Endodermal cell (in vitro differentiated cells): ENCODE measurements around the gene CEP170B. TPM values are rescaled to one million over a fixed set of nuclear protein-coding genes. Genes with fewer than 3 reads are reported as not detected.
A peak's percentile ranks its signal among the peaks of the same experiment; 100 is the strongest.

Experiments used
- DNase-seq: peaks from one replicate; pipeline ENCODE4 v3.0.0-alpha.2; 2017
- H3K27ac ChIP-seq: 2 replicates; pipeline ENCODE4 v1.5.1; 2013; ENCODE audit warnings: mild to moderate bottlenecking, low read depth, low read length, moderate library complexity
- H3K27me3 ChIP-seq: 2 replicates; pipeline ENCODE4 v1.6.1; 2013; ENCODE audit warnings: mild to moderate bottlenecking, low read length, moderate library complexity; ENCODE audit not compliant: insufficient read depth, control insufficient read depth, poor library complexity, severe bottlenecking
- H3K36me3 ChIP-seq: 2 replicates; pipeline ENCODE4 v1.7.0; 2013; ENCODE audit warnings: mild to moderate bottlenecking, low read length, moderate library complexity; ENCODE audit not compliant: control insufficient read depth, insufficient read depth
- H3K4me1 ChIP-seq: one replicate; pipeline ENCODE4 v1.7.0; 2013; ENCODE audit warnings: low read length; ENCODE audit not compliant: control insufficient read depth, insufficient read depth
- H3K4me3 ChIP-seq: 2 replicates; pipeline ENCODE4 v1.5.1; 2013; ENCODE audit warnings: mild to moderate bottlenecking, low read length, moderate library complexity
- H3K9ac ChIP-seq: 2 replicates; pipeline ENCODE4 v1.6.1; 2013; ENCODE audit warnings: mild to moderate bottlenecking, low read length, moderate library complexity; ENCODE audit not compliant: poor library complexity, severe bottlenecking; ENCODE audit errors: extremely low read depth
- H3K9me3 ChIP-seq: 2 replicates; pipeline ENCODE4 v1.6.1; 2013; ENCODE audit warnings: mild to moderate bottlenecking, low read length, moderate library complexity; ENCODE audit not compliant: control insufficient read depth
- H3K27ac Mint-ChIP-seq: 2 replicates; pipeline ENCODE4 v1.8.0; 2020; ENCODE audit warnings: mixed read lengths
- H3K27me3 Mint-ChIP-seq: 2 replicates; pipeline ENCODE4 v1.8.0; 2021; ENCODE audit warnings: mild to moderate bottlenecking, mixed read lengths; ENCODE audit not compliant: insufficient read depth
- H3K36me3 Mint-ChIP-seq: 2 replicates; pipeline ENCODE4 v1.8.0; 2020; ENCODE audit warnings: low read depth, mixed read lengths
- H3K4me1 Mint-ChIP-seq: 2 replicates; pipeline ENCODE4 v1.8.0; 2020; ENCODE audit warnings: mixed read lengths
- H3K4me3 Mint-ChIP-seq: 2 replicates; pipeline ENCODE4 v1.8.0; 2020; ENCODE audit warnings: mild to moderate bottlenecking, moderate library complexity, mixed read lengths
- H3K9me3 Mint-ChIP-seq: 2 replicates; pipeline ENCODE4 v1.8.0; 2020; ENCODE audit warnings: mild to moderate bottlenecking, mixed read lengths
- WGBS, 2 experiments: methylation state at CpG; one replicate each; pipeline versions ENCODE4 v1.1.5 to v1.1.7; 2013; ENCODE audit warnings: missing lambda C conversion rate in 2 of 2, mixed read lengths in 1 of 2; ENCODE audit not compliant: insufficient coverage in 1 of 2, insufficient read length in 1 of 2; 5-methylcytosine and 5-hydroxymethylcytosine counted together
- total RNA-seq, 2 donors: library from RNA; stranded (reverse); fragmentation: NEBNext Ultra II Directional in 1 of 2; extraction: Animal tissue kit (Norgen Biotek cat#: 25700) in 1 of 2; gene quantifications; 2 replicates in 1 of 2; 3 replicates in 1 of 2; pipeline ENCODE4 v1.2.1, GENCODE V29; 2021
- TF ChIP-seq, protein P1 (sequence below): fragments of 200-600 bp; sonication (generic); conservative IDR thresholded peaks from 2 replicates; pipeline ENCODE4 v1.5.0; 2021; ENCODE audit warnings: antibody characterized with exemption, mild to moderate bottlenecking

CEP170B gene
- total RNA-seq, 2 donors from 2014 or later: 38.9 to 43.1 TPM

DNA sequence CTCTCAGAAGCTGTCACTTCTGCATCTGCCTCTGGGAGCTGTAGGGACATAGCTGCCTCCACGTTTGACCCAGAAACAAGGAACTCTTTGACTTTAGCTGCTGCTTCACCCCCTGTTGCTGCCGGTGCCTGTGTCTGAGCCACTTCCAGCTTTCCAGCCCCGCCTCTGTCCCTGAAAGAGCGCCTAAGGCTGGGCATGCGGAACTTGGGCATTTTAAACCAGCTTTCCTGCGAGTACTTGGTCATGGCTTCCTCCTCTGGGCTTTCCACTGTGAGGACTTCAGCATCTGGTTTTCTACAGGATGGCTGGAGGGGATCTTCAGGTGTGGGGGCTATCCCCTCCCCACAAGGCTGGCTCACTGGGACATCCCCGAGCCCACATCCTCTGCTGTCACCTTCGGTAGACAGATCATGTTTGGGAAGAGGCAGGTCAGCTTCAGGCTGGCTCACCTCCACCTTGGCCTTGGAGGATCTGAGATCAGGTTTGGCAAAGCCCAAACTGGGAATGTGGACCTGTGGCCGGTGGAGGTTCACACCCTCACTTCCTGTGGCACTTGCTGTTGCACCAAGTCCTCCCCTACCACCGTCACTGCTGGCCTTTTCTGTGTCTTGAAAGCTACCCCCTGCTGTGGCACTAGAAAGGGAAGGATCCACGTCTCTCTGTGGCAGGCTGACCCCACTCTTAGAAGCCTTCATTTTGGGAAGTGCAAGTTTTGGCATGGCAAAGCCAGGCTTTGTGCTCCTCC is 74.8 kb downstream of the CEP170B start:
- Mint-ChIP-seq H3K27me3 (peaks cover 49% of the 10 kb centered on the region), H3K27ac (no peak overlapping the region), H3K4me1 (no peaks in the 10 kb centered on the region), H3K9me3 (no peaks in the 10 kb centered on the region), H3K4me3 (no peak overlapping the region), H3K36me3 (no peaks in the 10 kb centered on the region)
- peaks cover 43% of the 10 kb centered on the region for H3K27me3 ChIP-seq
- no peak overlapping the region for H3K4me3 ChIP-seq
- peak; percentile 36 for DNase-seq
- no peaks in the 10 kb centered on the region for H3K4me1 ChIP-seq
- WGBS, 2 experiments: 75 to 77% methylated on average over 8 to 11 of the region's 11 CpGs
- TF ChIP-seq, protein P1, sequence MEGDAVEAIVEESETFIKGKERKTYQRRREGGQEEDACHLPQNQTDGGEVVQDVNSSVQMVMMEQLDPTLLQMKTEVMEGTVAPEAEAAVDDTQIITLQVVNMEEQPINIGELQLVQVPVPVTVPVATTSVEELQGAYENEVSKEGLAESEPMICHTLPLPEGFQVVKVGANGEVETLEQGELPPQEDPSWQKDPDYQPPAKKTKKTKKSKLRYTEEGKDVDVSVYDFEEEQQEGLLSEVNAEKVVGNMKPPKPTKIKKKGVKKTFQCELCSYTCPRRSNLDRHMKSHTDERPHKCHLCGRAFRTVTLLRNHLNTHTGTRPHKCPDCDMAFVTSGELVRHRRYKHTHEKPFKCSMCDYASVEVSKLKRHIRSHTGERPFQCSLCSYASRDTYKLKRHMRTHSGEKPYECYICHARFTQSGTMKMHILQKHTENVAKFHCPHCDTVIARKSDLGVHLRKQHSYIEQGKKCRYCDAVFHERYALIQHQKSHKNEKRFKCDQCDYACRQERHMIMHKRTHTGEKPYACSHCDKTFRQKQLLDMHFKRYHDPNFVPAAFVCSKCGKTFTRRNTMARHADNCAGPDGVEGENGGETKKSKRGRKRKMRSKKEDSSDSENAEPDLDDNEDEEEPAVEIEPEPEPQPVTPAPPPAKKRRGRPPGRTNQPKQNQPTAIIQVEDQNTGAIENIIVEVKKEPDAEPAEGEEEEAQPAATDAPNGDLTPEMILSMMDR: no peak
- H3K36me3 ChIP-seq: no peaks in the 10 kb centered on the region
- H3K9me3 ChIP-seq: no peaks in the 10 kb centered on the region
- no peak overlapping the region for H3K9ac ChIP-seq
- no peak overlapping the region for H3K27ac ChIP-seq

- no peak overlapping the region for H3K27ac Mint-ChIP-seq
- TF ChIP-seq, protein P1: peak; percentile 73
- Histone ChIP-seq H3K4me3 (no peak overlapping the region), H3K27ac (no peak overlapping the region), H3K27me3 (peaks cover 40% of the 10 kb centered on the region), H3K9ac (no peak overlapping the region), H3K36me3 (no peaks in the 10 kb centered on the region), H3K9me3 (no peaks in the 10 kb centered on the region), H3K4me1 (no peaks in the 10 kb centered on the region)
- H3K9me3 Mint-ChIP-seq: no peaks in the 10 kb centered on the region
- H3K36me3 Mint-ChIP-seq: no peaks in the 10 kb centered on the region
- peak; percentile 56 for DNase-seq
- H3K4me3 Mint-ChIP-seq: no peak overlapping the region
- no peaks in the 10 kb centered on the region for H3K4me1 Mint-ChIP-seq
- H3K27me3 Mint-ChIP-seq: peaks cover 42% of the 10 kb centered on the region
- 76 to 100% methylated on average over 3 of the region's 3 CpGs for WGBS, 2 experiments
These were observed 75.6 kb downstream of the CEP170B start for GRCh38 chr14:104940526-104941150.

- Histone ChIP-seq H3K27me3 (peaks cover 35% of the 10 kb centered on the region), H3K36me3 (no peaks in the 10 kb centered on the region), H3K9ac (no peak overlapping the region), H3K9me3 (no peaks in the 10 kb centered on the region), H3K4me3 (no peak overlapping the region), H3K4me1 (no peaks in the 10 kb centered on the region), H3K27ac (no peak overlapping the region)
- TF ChIP-seq, protein P1: no peak
- Mint-ChIP-seq H3K27me3 (peaks cover 38% of the 10 kb centered on the region), H3K36me3 (no peaks in the 10 kb centered on the region), H3K9me3 (no peaks in the 10 kb centered on the region), H3K4me3 (no peak overlapping the region), H3K27ac (no peak overlapping the region), H3K4me1 (no peaks in the 10 kb centered on the region)
- DNase-seq: no peak
- 92% methylated on average over 26 of the region's 26 CpGs for WGBS, 2 experiments
These were observed 76.7 kb downstream of the CEP170B start for GRCh38 chr14:104941508-104942365.
